HUES48 (cell line): ENCODE measurements around the gene PCBD1.

Experiments used
- H3K27ac ChIP-seq: one replicate; pipeline ENCODE4 v1.7.0; 2013; ENCODE audit warnings: low read depth, low read length, inconsistent platforms
- H3K27me3 ChIP-seq: 2 replicates; pipeline ENCODE4 v1.6.1; 2013; ENCODE audit warnings: mild to moderate bottlenecking, low read length; ENCODE audit not compliant: control insufficient read depth, insufficient read depth
- H3K36me3 ChIP-seq: 2 replicates; pipeline ENCODE4 v1.6.1; 2013; ENCODE audit warnings: low read length; ENCODE audit not compliant: control insufficient read depth, insufficient read depth
- H3K4me1 ChIP-seq: 2 replicates; pipeline ENCODE4 v1.6.1; 2013; ENCODE audit warnings: mild to moderate bottlenecking, low read length; ENCODE audit not compliant: control insufficient read depth, insufficient read depth
- H3K4me3 ChIP-seq: 2 replicates; pipeline ENCODE4 v1.5.1; 2013; ENCODE audit warnings: mild to moderate bottlenecking, low read depth, low read length
- H3K9ac ChIP-seq: 2 replicates; pipeline ENCODE4 v1.6.1; 2013; ENCODE audit warnings: mild to moderate bottlenecking, low read depth, low read length, moderate library complexity
- H3K9me3 ChIP-seq: 2 replicates; pipeline ENCODE4 v1.6.1; 2013; ENCODE audit warnings: low read length; ENCODE audit not compliant: control insufficient read depth, insufficient read depth

The PCBD1 gene

GRCh38 chr10:70916241-70916640 is 27.9 kb upstream of the PCBD1 start:
- Histone ChIP-seq H3K27me3 (no peaks in the 10 kb centered on the region), H3K4me1 (no peaks in the 10 kb centered on the region), H3K27ac (no peak overlapping the region), H3K9ac (no peak overlapping the region), H3K4me3 (no peak overlapping the region), H3K9me3 (no peaks in the 10 kb centered on the region), H3K36me3 (no peaks in the 10 kb centered on the region)

GRCh38 chr10:70915806-70916205 is 27.4 kb upstream of the PCBD1 start:
- Histone ChIP-seq H3K36me3 (no peaks in the 10 kb centered on the region), H3K27me3 (no peaks in the 10 kb centered on the region), H3K9me3 (no peaks in the 10 kb centered on the region), H3K4me3 (no peak overlapping the region), H3K27ac (no peak overlapping the region), H3K9ac (no peak overlapping the region), H3K4me1 (no peaks in the 10 kb centered on the region)

DNA sequence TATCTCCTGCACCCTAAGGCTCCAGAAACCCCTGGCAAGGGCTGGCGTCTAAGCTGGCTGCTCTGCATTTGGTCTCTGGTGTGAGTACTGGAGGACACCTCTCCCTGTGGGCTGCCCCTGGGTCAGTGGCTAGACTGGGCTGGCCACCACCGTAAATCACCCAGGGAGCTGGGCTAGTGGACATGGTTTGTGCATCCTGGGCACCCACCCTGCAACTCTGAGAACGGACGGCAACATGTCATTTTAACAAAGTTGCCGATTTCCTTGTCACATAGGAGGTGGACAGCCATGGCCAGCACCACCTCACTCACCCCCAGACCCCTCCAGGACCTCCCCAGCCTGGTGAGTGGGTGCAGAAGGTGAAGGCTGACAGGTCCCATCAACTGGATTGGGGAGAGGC is 26.8 kb upstream of the PCBD1 start:
- no peak overlapping the region for H3K9ac ChIP-seq
- H3K36me3 ChIP-seq, result no peaks in the 10 kb centered on the region
- H3K4me3 ChIP-seq, result no peak overlapping the region
- no peak overlapping the region for H3K27ac ChIP-seq
- H3K9me3 ChIP-seq, result no peaks in the 10 kb centered on the region
- H3K4me1 ChIP-seq, result no peaks in the 10 kb centered on the region
- no peaks in the 10 kb centered on the region for H3K27me3 ChIP-seq

DNA sequence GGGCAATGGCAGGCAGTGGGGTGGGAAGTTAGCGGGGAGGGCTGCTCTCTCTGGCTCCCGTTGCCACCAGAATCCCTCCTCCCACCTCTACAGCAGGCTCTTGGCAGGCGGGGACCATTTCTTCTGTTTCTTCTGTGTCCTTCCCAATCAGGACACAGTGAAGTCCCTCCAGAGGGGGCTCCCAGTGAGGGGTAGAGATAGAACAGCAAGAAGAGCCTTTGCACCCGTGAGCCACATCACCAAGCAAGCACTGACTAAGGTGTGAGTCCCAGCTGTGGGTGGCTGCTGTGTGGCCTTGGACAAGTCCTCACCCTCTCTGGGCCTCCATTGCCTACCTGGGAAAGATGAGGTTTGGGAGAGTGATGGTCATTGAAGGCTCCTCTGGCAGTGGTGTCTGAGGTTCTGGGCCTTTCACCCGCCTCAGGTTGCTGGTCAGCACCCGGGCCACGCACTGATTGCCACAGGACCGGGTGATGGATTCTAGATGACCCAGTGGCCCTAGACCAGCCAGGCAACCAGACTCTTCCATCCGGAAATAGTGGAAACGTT is 26.0 kb upstream of the PCBD1 start:
- Histone ChIP-seq H3K9ac (no peak overlapping the region), H3K27ac (no peak overlapping the region), H3K4me3 (no peak overlapping the region), H3K9me3 (no peaks in the 10 kb centered on the region), H3K36me3 (no peaks in the 10 kb centered on the region), H3K4me1 (no peaks in the 10 kb centered on the region), H3K27me3 (no peaks in the 10 kb centered on the region)

GRCh38 chr10:70913893-70914240 is 25.5 kb upstream of the PCBD1 start:
- H3K4me3 ChIP-seq, result no peak overlapping the region
- H3K4me1 ChIP-seq, result no peaks in the 10 kb centered on the region
- no peaks in the 10 kb centered on the region for H3K27me3 ChIP-seq
- H3K9me3 ChIP-seq, result no peaks in the 10 kb centered on the region
- no peaks in the 10 kb centered on the region for H3K36me3 ChIP-seq
- no peak overlapping the region for H3K27ac ChIP-seq
- H3K9ac ChIP-seq, result no peak overlapping the region

GRCh38 chr10:70913191-70913892 is 25.0 kb upstream of the PCBD1 start:
- Histone ChIP-seq H3K4me1 (no peaks in the 10 kb centered on the region), H3K27me3 (no peaks in the 10 kb centered on the region), H3K27ac (no peak overlapping the region), H3K36me3 (no peaks in the 10 kb centered on the region), H3K9me3 (no peaks in the 10 kb centered on the region), H3K4me3 (no peak overlapping the region), H3K9ac (no peak overlapping the region)

DNA sequence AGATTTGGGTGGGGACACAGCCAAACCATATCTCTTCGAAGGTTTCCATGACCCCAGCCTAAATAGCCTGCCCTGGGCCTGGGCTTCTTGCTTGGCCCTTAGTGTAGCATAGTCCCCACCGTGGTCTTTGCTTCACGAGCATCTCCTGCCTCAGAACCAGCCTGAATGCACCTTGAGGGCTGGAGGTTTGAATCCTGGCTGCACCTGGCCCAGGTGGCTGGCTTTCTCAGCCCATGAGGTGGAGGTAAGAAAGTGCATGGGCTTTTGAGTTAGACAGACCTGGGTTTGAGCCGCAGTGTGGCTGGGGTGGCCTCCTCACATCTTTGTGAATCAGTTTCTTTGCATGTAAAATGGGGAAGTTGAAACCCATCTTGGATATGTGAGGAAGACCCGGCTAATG is 24.2 kb upstream of the PCBD1 start:
- Histone ChIP-seq H3K4me3 (no peak overlapping the region), H3K9ac (no peak overlapping the region), H3K27ac (no peak overlapping the region), H3K4me1 (no peaks in the 10 kb centered on the region), H3K27me3 (no peaks in the 10 kb centered on the region), H3K36me3 (no peaks in the 10 kb centered on the region), H3K9me3 (no peaks in the 10 kb centered on the region)

DNA sequence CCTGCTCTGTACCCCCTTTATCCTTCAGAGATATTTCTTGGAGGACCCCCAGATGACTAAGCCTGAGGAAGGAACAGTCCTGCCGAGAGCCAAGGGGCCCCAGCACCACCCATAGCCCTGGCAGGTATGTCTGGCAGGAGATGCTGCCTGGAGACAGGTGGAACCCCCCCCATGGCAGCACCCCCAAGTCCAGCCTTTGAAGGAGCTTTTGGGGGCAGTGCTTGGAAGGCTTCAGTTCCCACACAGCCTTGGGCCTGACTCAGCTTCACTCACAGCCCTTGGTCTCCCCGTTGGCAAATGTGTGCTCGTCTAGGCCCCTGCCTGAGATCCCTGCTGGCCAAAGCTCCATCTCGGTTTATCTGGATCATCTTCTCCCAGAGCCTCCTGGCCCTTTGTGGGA is 23.0 kb upstream of the PCBD1 start:
- no peak overlapping the region for H3K4me3 ChIP-seq
- H3K36me3 ChIP-seq, result no peaks in the 10 kb centered on the region
- no peak overlapping the region for H3K27ac ChIP-seq
- no peaks in the 10 kb centered on the region for H3K27me3 ChIP-seq
- no peaks in the 10 kb centered on the region for H3K4me1 ChIP-seq
- no peak overlapping the region for H3K9ac ChIP-seq
- no peaks in the 10 kb centered on the region for H3K9me3 ChIP-seq

GRCh38 chr10:70910486-70911341 is 22.3 kb upstream of the PCBD1 start:
- Histone ChIP-seq H3K9me3 (no peaks in the 10 kb centered on the region), H3K4me1 (no peaks in the 10 kb centered on the region), H3K27ac (no peak overlapping the region), H3K9ac (no peak overlapping the region), H3K4me3 (no peak overlapping the region), H3K27me3 (no peaks in the 10 kb centered on the region), H3K36me3 (no peaks in the 10 kb centered on the region)

DNA sequence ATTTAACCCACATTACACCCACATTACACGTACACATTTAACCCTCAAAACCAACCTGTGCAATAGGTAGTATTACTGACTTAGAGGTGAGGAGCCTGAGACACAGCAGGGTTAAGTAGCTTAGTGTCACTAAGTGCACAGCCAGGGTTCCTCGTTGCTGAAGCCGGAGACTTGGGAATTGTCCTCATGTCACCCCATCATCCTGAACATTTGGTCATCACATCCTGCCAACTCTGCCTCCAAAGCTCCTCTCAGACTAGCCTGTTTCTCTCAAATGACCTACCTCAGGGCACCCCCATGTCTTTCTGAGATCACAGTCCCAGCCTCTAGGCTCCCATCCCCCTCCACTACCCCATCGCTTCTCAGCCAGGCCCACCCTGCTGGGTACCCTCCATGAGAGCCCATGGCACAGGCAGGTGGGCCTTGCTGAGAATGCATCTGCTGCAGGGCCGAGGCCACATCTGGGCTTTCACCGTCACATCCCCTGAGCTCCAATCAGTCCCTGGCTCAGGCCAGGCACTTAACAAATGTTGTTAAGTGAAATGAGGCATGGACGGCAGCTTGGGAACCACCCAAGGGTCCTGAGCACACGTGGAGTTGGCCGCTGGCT is 21.1 kb upstream of the PCBD1 start:
- H3K9me3 ChIP-seq, result no peaks in the 10 kb centered on the region
- no peaks in the 10 kb centered on the region for H3K36me3 ChIP-seq
- no peak overlapping the region for H3K27ac ChIP-seq
- H3K4me1 ChIP-seq, result no peaks in the 10 kb centered on the region
- no peaks in the 10 kb centered on the region for H3K27me3 ChIP-seq
- H3K9ac ChIP-seq, result no peak overlapping the region
- H3K4me3 ChIP-seq, result no peak overlapping the region
